HS-5 (cell line): ENCODE measurements around the gene NGF.

Source experiments
- DNase-seq: peaks from one replicate; pipeline ENCODE4 v3.0.0-alpha.2; 2012; ENCODE audit warnings: low read depth

NGF gene

DNA sequence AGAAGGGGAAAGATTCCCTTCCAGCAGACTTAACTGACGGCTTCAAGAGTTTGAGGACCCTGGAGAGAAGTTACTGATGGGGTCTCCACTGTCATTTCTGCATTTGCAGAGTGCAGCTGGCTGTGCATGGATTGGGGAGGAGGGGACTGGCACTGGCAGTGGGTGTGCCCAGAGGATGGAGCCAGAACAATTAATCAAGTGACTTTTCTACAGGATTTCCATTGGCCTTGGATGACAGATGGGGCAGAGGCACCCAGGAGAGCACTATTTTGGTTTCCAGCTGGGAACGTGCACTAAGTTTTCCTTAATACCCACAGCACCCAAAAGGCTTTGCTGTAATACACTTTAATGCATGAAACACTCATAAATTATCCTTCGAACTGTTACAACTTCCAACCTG lies 1.3 kb downstream of the NGF start:
- no peak for DNase-seq

DNA sequence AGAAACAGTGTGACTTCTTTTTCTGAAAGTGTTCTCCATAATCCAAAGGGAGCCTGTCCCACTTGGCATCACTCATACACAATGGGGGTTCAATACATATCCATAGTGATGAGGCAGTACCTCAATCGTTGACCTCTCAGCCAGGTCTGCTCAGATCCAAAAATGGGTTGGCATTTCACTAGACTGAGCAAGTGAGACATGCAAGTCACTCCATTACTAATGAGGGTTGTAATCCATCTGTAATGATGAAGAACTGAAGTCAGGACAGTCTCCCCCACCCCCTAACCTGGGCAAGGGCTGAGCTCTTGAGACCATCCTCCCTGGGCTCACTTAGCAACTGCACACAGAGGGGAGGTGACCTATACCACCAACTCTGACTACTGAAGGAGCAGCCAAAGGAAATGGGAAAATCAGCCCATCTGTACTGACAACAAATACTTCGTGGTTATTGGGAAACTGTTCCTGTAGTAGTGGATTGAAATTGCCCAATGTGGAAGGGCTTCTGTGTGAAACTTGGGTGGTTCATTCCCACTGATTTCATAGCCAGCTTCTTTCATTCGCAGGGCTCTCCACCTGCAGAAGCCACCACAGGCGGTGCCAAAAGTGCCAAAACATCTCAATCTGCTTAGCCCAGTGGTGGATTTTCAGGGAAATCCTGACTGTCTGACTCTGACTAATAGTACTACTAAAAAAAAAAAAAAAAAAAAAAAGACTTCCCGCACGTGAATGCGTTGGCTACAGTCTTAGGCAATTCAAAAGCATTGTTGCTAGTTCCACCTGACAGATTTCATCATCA lies 5.0 kb downstream of the NGF start:
- DNase-seq = peak; percentile 78

DNA sequence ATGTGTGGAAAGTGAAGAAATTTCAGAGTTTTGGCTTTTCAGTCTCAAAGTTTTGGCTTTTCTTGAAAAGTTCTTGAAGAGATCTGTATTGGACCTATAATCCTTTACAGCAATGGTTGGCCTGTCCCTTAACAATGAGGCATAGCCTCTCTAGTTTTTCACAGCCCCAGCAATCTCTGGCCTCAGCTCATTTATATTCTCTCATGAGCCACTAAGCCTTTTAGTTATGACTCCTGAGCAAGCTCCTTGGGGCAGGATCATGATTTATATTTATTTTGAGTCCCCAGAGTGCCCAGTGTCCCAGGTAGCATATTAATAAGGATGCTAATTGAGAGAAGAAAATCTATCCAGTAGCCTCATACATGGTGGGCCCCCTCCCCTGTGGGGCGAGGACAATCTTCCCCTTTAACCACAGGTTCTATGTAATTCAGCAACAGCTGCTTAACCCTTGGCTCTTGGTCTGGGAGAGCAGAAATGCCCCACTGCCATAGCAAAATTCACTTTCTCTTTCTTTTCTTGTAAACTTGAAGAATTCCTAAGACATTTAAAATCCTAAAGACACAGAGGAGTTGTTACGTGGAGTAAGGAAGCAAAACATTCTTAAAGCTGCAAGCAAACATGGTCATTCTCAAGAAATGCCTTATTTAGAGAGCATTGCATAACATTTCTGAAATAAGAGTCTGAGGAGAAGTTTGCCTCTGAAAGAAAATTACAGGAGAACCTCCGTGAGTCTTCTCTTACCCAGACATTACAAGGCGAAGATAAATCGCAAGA lies 6.3 kb downstream of the NGF start:
- no peak for DNase-seq

- DNase-seq = peak; percentile 94
These were observed 7.5 kb downstream of the NGF start for GRCh38 chr1:115330480-115331013.

GRCh38 chr1:115329965-115330364 lies 8.1 kb downstream of the NGF start:
- no peak for DNase-seq

DNA sequence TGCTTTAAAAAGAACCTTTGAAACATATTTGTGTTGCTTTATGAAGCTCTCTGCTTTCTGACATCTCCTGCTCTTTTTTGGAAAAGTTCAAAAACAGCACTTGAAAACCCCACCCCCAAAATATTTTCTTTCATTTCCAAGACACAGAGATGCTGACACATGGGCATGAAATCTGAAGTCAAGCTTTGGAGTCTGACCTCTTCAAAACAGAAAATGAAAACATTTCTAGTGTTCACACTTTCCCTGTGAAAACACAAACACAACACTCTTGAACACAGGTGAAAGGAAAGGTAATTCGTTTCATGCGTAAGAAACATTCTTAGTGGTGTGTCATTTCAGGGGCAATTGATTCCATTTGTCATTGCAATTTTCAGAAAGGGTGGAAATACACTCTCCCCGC lies 10.8 kb downstream of the NGF start:
- DNase-seq = no peak

GRCh38 chr1:115326419-115326818 lies 11.6 kb downstream of the NGF start:
- no peak for DNase-seq

DNA sequence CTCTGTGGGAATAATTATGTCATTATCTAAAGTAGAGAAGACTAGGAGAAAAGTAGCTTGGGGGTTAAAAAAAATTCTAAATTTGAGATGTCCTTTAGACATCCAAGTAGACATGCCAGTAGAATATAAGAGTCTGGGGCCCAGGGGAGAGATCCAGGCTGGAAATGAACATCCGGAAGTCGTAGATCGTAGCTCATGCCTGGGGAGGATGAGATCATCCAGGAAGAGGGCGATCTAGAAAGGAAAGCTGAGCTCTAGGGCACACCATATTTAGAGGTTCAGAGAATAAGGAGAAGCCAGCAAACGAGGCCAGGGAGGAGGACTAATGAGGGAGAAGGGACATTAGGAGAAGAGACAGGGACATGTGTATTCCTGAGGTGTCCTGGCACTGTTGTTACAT lies 12.2 kb downstream of the NGF start:
- DNase-seq = no peak

DNA sequence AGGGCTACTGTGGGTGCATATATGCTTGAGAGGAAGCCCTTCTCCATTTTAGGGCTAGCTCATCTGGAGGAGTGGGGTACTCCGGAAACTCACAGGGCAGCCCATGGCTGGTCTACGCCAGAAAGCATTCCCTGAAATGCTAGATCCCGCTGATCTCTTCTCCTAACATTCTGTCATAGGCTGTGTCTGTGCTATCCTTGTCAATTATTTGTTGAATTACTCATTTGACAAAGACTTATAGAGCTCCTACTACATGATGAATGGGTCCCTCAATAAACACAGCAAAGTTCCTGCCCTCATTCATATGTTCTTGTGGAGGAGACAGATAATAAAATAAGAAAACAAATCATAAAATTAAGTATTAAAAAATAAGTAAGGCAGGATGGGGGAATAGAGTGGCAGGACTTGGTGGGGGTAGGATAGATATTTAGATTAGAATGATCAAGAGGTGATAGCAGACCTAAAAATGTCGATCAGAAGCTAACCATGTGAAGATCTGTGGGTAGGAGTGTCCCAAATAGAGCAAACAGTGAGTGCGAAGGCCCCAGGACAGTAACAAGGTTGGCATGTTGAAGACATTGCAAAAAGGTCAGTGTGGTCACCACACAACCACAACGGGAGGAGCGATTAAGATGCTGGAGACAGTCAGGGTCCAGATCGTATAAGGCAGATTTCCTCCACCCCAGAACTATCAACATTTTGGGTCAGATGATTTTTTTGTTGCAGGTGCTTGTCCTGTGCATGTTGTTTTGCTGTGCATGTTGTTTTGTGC lies 13.2 kb downstream of the NGF start:
- no peak for DNase-seq

GRCh38 chr1:115323366-115324004 lies 14.6 kb downstream of the NGF start:
- peak; percentile 49 for DNase-seq

- DNase-seq = no peak
These were observed 15.4 kb downstream of the NGF start for GRCh38 chr1:115322631-115323030.

- no peak for DNase-seq
These were observed 17.7 kb downstream of the NGF start for GRCh38 chr1:115320377-115320776.

GRCh38 chr1:115319706-115320105 lies 18.3 kb downstream of the NGF start:
- DNase-seq = no peak

DNA sequence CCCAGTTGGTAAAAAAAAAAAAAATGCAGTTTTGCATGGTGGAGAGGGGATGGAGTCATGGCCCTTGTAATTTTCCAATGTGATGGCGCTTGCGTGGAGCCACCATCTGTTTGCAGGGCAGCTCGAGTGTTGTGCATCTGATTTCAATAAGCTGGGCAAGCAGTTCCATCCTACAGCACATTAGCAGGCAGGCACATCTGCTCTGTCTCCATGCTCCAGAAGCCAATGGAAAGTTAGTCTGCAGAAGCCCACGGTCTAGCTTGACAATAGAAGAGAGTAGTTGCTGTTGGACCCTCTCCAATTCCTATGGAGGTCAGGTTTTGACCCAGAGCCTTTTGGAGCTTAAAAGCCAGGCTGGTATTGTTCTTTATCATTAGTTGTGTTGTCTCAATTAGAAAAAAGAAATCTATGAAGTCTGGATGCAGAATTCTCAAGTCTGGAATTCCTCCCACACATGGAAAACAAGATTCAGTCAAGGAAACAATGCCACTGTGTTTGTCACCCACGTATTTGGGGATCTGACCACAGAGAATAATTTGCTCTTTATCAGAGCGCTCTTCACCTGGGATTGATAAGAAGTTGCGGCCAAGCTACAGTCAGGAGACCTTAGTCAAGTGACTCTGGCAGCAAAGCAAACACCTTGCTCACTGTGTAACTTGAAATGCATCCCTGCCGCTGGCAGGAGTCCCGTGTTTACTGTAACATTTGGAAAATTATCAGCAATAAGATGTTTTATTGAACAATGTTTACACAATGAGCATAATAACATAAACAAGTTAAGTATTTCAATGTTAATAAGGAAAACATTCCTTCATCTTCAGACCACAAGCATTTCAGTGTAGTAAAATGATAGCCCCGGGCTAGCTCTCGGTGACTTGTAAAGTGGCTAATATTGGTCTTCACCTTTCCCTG lies 20.7 kb downstream of the NGF start:
- no peak for DNase-seq

DNA sequence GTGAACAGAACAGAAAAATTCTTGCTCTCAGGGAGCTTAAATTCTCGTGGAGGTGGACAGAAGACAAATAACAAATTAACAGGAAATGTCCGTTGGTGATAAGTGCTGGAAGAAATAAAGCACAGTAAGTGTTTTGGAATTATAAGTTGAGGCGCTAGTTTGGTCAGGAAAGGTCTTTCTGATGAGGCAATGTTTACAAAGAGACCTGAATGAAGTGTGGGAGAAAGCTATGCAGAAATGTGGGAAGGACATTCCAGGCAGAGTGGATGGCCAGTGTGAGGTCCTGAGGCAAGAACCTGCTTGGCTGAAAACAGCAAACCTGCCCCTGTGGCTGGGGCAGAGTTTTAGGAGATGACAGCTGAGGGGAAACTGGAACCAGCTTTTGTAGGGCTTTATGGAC lies 23.3 kb downstream of the NGF start:
- no peak for DNase-seq

- DNase-seq = no peak
These were observed 24.0 kb downstream of the NGF start for GRCh38 chr1:115314092-115314491.

GRCh38 chr1:115313182-115313581 lies 24.9 kb downstream of the NGF start:
- DNase-seq = no peak

GRCh38 chr1:115312742-115313141 lies 25.3 kb downstream of the NGF start:
- DNase-seq = no peak

DNA sequence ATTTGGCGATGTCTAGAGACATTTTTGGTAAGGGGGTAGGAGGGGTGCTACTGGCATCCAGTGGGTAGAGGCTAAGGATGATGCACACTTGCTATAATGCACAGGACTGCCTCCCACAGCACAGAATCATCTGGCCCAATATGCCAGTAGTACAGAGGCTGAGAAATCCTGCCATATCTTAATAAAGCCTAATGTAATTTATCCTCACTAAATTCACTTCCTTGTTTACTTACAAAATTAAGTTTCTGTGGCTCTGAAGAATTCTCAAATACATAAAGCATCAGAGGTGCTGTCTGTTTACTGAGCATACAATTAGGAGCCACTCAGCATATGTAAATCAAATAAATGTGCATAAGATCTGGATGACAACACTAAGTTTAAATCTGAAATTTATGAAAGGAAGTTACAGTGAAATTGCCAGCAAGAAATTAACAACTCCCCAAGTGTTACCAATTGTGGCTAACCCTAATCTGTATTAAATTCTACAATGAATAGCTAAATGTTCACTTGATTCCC lies 26.5 kb downstream of the NGF start:
- DNase-seq = no peak

DNA sequence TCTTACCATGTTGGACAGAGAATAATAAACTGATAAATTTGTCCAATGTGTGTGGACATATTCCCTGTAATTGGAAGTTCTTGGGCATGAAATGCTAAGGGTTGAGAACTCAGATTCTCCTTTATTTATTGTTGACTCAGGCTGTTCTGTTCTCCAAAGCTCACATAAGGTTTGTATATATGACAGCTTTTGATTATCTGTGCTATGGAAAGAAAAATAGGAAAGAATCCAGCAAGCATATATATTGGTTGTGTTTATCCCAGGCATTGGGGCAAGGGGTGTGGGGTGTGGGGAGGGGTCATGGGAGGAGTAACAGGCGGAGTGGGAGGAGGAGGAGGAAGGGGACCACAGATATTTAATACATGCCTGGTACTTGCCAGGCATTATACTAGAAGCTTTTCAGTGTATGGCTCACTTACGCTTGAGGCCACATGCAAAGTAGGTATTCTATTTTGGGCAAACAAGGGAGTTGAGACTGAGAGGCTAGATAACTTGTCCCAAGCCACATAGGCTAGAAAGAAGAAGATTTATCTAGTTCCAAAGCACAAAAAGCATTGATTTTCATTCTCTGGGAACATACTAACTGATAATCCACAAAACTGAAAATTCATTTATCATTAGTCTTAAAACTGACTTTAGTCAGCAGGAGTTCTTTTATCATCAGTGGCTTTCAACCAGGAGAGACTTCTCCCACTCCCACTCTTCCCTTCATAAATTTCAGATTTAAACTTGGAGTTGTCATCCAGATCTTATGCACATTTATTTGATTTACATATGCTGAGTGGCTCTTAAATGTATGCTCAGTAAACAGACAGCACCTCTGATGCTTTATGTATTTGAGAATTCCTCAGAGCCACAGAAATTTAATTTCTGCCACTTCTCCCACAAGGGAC lies 27.2 kb downstream of the NGF start:
- no peak for DNase-seq
